Measurements from ENCODE around the gene CFAP210.
"Not testable (repeated sequence)": the region's sequence is repeated elsewhere in the genome, so short reads cannot be mapped to it uniquely, and the experiment has no call there.

The CFAP210 gene

DNA sequence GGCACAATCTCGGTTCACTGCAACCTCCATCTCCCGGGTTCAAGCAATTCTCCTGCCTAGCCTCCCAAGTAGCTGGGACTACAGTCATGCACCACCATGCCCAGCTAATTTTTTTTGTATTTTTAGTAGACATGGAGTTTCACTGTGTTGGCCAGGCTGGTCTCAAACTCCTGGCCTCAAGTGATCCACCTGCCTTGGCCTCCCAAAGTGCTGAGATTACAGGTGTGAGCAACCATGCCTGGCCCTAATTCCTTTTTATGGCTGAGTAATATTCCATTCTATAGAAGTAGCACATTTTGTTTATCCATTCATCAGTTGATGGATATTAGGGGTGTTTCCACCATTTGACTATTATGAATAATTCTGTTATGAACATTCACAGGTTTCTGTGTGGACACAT lies 9.5 kb downstream of the CFAP210 start:
- not testable (repeated sequence) for H3K4me3 ChIP-seq (ENCODE audit: low read length); H3K4me1 ChIP-seq (ENCODE audit: control insufficient read depth, insufficient read depth, low read length); H3K27me3 ChIP-seq (ENCODE audit: control insufficient read depth, insufficient read depth, low read length); H3K9me3 ChIP-seq (ENCODE audit: control insufficient read depth, low read length); H3K36me3 ChIP-seq (ENCODE audit: control insufficient read depth, insufficient read depth, low read length); H3K9ac ChIP-seq (ENCODE audit: low read length)

- no peaks in the 10 kb centered on the region for H3K4me1 ChIP-seq (ENCODE audit: control insufficient read depth, insufficient read depth, low read length)
- no peak overlapping the region for H3K9ac ChIP-seq (ENCODE audit: low read length)
- no peaks in the 10 kb centered on the region for H3K36me3 ChIP-seq (ENCODE audit: control insufficient read depth, insufficient read depth, low read length)
- H3K4me3 ChIP-seq (ENCODE audit: low read length), result no peak overlapping the region
- H3K27me3 ChIP-seq (ENCODE audit: control insufficient read depth, insufficient read depth, low read length), result no peaks in the 10 kb centered on the region
- H3K9me3 ChIP-seq (ENCODE audit: control insufficient read depth, low read length), result no peaks in the 10 kb centered on the region
Observed at GRCh38 chr2:169684135-169684565, 10.1 kb downstream of the CFAP210 start.

GRCh38 chr2:169683425-169684134 lies 10.6 kb downstream of the CFAP210 start:
- no peaks in the 10 kb centered on the region for H3K4me1 ChIP-seq (ENCODE audit: control insufficient read depth, insufficient read depth, low read length)
- no peaks in the 10 kb centered on the region for H3K36me3 ChIP-seq (ENCODE audit: control insufficient read depth, insufficient read depth, low read length)
- H3K9ac ChIP-seq (ENCODE audit: low read length), result no peak overlapping the region

GRCh38 chr2:169683054-169683424 lies 11.2 kb downstream of the CFAP210 start:
- H3K9ac ChIP-seq (ENCODE audit: low read length), result no peak overlapping the region
- H3K27me3 ChIP-seq (ENCODE audit: control insufficient read depth, insufficient read depth, low read length), result no peaks in the 10 kb centered on the region
- no peaks in the 10 kb centered on the region for H3K36me3 ChIP-seq (ENCODE audit: control insufficient read depth, insufficient read depth, low read length)
- H3K9me3 ChIP-seq (ENCODE audit: control insufficient read depth, low read length), result no peaks in the 10 kb centered on the region
- no peaks in the 10 kb centered on the region for H3K4me1 ChIP-seq (ENCODE audit: control insufficient read depth, insufficient read depth, low read length)
- no peak overlapping the region for H3K4me3 ChIP-seq (ENCODE audit: low read length)

More at GRCh38 chr2:169683425-169684134, 10.6 kb downstream of the CFAP210 start:
- H3K4me3 ChIP-seq (ENCODE audit: low read length), result no peak overlapping the region
- H3K9me3 ChIP-seq (ENCODE audit: control insufficient read depth, low read length), result no peaks in the 10 kb centered on the region
- H3K27me3 ChIP-seq (ENCODE audit: control insufficient read depth, insufficient read depth, low read length), result no peaks in the 10 kb centered on the region

- Histone ChIP-seq H3K9me3 (ENCODE audit: control insufficient read depth, low read length) (no peaks in the 10 kb centered on the region), H3K36me3 (ENCODE audit: control insufficient read depth, insufficient read depth, low read length) (no peaks in the 10 kb centered on the region), H3K4me1 (ENCODE audit: control insufficient read depth, insufficient read depth, low read length) (no peaks in the 10 kb centered on the region), H3K27me3 (ENCODE audit: control insufficient read depth, insufficient read depth, low read length) (no peaks in the 10 kb centered on the region), H3K9ac (ENCODE audit: low read length) (no peak overlapping the region), H3K4me3 (ENCODE audit: low read length) (no peak overlapping the region)
Observed at GRCh38 chr2:169676850-169677249, 17.4 kb downstream of the CFAP210 start.

- Histone ChIP-seq H3K9ac (ENCODE audit: low read length) (no peak overlapping the region), H3K4me3 (ENCODE audit: low read length) (no peak overlapping the region), H3K27me3 (ENCODE audit: control insufficient read depth, insufficient read depth, low read length) (no peaks in the 10 kb centered on the region)
Observed at GRCh38 chr2:169676357-169676756, 17.8 kb downstream of the CFAP210 start.

GRCh38 chr2:169673921-169674320 lies 20.3 kb downstream of the CFAP210 start:
- H3K9ac ChIP-seq (ENCODE audit: low read length), result no peak overlapping the region
- H3K4me3 ChIP-seq (ENCODE audit: low read length), result no peak overlapping the region
- no peaks in the 10 kb centered on the region for H3K9me3 ChIP-seq (ENCODE audit: control insufficient read depth, low read length)

More at GRCh38 chr2:169676357-169676756, 17.8 kb downstream of the CFAP210 start:
- Histone ChIP-seq H3K9me3 (ENCODE audit: control insufficient read depth, low read length) (no peaks in the 10 kb centered on the region), H3K4me1 (ENCODE audit: control insufficient read depth, insufficient read depth, low read length) (no peaks in the 10 kb centered on the region), H3K36me3 (ENCODE audit: control insufficient read depth, insufficient read depth, low read length) (no peaks in the 10 kb centered on the region)

GRCh38 chr2:169673106-169673505 lies 21.1 kb downstream of the CFAP210 start:
- no peak overlapping the region for H3K4me3 ChIP-seq (ENCODE audit: low read length)
- H3K9me3 ChIP-seq (ENCODE audit: control insufficient read depth, low read length), result no peaks in the 10 kb centered on the region
- no peak overlapping the region for H3K9ac ChIP-seq (ENCODE audit: low read length)
- no peaks in the 10 kb centered on the region for H3K36me3 ChIP-seq (ENCODE audit: control insufficient read depth, insufficient read depth, low read length)
- peaks cover 4% of the 10 kb centered on the region for H3K4me1 ChIP-seq (ENCODE audit: control insufficient read depth, insufficient read depth, low read length)
- no peaks in the 10 kb centered on the region for H3K27me3 ChIP-seq (ENCODE audit: control insufficient read depth, insufficient read depth, low read length)

More at GRCh38 chr2:169673921-169674320, 20.3 kb downstream of the CFAP210 start:
- Histone ChIP-seq H3K4me1 (ENCODE audit: control insufficient read depth, insufficient read depth, low read length) (no peaks in the 10 kb centered on the region), H3K27me3 (ENCODE audit: control insufficient read depth, insufficient read depth, low read length) (no peaks in the 10 kb centered on the region), H3K36me3 (ENCODE audit: control insufficient read depth, insufficient read depth, low read length) (no peaks in the 10 kb centered on the region)

DNA sequence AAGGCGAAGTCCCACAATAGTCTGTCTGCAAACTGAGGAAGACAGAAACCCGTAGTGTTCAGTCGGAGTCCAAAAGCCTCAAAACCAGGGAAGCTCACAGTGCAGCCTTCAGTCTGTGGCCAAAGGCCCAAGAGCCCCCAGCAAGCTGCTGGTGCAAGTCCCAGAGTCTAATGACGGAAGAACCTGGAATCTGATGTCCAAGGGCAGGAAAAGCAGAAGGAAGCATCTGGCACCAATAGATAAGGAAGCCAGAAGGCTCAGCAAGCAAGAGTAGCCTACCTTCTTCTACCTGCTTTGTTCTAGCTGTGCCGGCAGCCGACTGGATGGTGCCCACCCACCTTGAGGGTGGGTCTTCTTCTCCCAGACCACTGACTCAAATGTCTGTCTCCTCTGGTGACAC lies 21.8 kb downstream of the CFAP210 start:
- Histone ChIP-seq H3K9me3 (ENCODE audit: control insufficient read depth, low read length) (no peaks in the 10 kb centered on the region), H3K4me3 (ENCODE audit: low read length) (no peak overlapping the region), H3K9ac (ENCODE audit: low read length) (no peak overlapping the region), H3K4me1 (ENCODE audit: control insufficient read depth, insufficient read depth, low read length) (peaks cover 8% of the 10 kb centered on the region), H3K27me3 (ENCODE audit: control insufficient read depth, insufficient read depth, low read length) (no peaks in the 10 kb centered on the region), H3K36me3 (ENCODE audit: control insufficient read depth, insufficient read depth, low read length) (no peaks in the 10 kb centered on the region)

GRCh38 chr2:169670937-169671336 lies 23.3 kb downstream of the CFAP210 start:
- Histone ChIP-seq H3K9me3 (ENCODE audit: control insufficient read depth, low read length) (no peaks in the 10 kb centered on the region), H3K9ac (ENCODE audit: low read length) (no peak overlapping the region), H3K27me3 (ENCODE audit: control insufficient read depth, insufficient read depth, low read length) (no peaks in the 10 kb centered on the region), H3K4me1 (ENCODE audit: control insufficient read depth, insufficient read depth, low read length) (peaks cover 8% of the 10 kb centered on the region), H3K4me3 (ENCODE audit: low read length) (no peak overlapping the region), H3K36me3 (ENCODE audit: control insufficient read depth, insufficient read depth, low read length) (no peaks in the 10 kb centered on the region)

GRCh38 chr2:169670215-169670651 lies 24.0 kb downstream of the CFAP210 start:
- no peak overlapping the region for H3K4me3 ChIP-seq (ENCODE audit: low read length)
- H3K4me1 ChIP-seq (ENCODE audit: control insufficient read depth, insufficient read depth, low read length), result peaks cover 8% of the 10 kb centered on the region
- H3K9me3 ChIP-seq (ENCODE audit: control insufficient read depth, low read length), result no peaks in the 10 kb centered on the region
- H3K9ac ChIP-seq (ENCODE audit: low read length), result no peak overlapping the region
- no peaks in the 10 kb centered on the region for H3K27me3 ChIP-seq (ENCODE audit: control insufficient read depth, insufficient read depth, low read length)
- no peaks in the 10 kb centered on the region for H3K36me3 ChIP-seq (ENCODE audit: control insufficient read depth, insufficient read depth, low read length)

DNA sequence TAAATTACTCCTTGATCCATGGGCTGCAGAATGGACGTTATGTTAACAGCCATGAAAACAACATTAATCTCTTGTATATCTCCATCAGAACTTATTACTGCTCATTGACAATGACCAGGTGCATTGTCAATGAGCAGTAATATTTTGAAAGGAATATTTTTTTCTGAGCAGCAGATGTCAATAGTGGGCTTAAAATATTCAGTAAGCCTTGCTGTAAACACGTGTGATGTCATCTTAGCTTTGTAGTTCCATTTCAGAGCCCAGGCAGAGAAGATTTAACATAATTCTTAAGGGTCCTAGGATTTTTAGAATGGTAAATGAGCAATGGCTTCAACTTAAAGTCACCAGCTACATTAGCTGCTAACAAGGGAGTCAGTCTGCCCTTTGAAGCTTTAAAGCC lies 26.6 kb downstream of the CFAP210 start:
- H3K9ac ChIP-seq (ENCODE audit: low read length), result no peak overlapping the region
- no peaks in the 10 kb centered on the region for H3K27me3 ChIP-seq (ENCODE audit: control insufficient read depth, insufficient read depth, low read length)
- H3K36me3 ChIP-seq (ENCODE audit: control insufficient read depth, insufficient read depth, low read length), result no peaks in the 10 kb centered on the region
- peaks cover 16% of the 10 kb centered on the region for H3K4me1 ChIP-seq (ENCODE audit: control insufficient read depth, insufficient read depth, low read length)
- no peak overlapping the region for H3K4me3 ChIP-seq (ENCODE audit: low read length)
- no peaks in the 10 kb centered on the region for H3K9me3 ChIP-seq (ENCODE audit: control insufficient read depth, low read length)
